Stimulated activated CD8-positive, alpha-beta memory T cell treated with anti-CD3 and anti-CD28 coated beads, Interleukin-4, amount 100 ng/mL, for 1 hour (primary cell): Measurements from ENCODE around the gene KLHL35.
A peak's percentile ranks its signal among the peaks of the same experiment; 100 is the strongest.

Source experiments
- DNase-seq, 2 donors: peaks; one replicate each; pipeline ENCODE4 v3.0.0-alpha.2; 2020; ENCODE audit warnings: low read depth in 2 of 2, low spot score in 1 of 2

Gene KLHL35

GRCh38 chr11:75469785-75470405 is 36.9 kb upstream of the KLHL35 start:
- DNase-seq: no peak

DNA sequence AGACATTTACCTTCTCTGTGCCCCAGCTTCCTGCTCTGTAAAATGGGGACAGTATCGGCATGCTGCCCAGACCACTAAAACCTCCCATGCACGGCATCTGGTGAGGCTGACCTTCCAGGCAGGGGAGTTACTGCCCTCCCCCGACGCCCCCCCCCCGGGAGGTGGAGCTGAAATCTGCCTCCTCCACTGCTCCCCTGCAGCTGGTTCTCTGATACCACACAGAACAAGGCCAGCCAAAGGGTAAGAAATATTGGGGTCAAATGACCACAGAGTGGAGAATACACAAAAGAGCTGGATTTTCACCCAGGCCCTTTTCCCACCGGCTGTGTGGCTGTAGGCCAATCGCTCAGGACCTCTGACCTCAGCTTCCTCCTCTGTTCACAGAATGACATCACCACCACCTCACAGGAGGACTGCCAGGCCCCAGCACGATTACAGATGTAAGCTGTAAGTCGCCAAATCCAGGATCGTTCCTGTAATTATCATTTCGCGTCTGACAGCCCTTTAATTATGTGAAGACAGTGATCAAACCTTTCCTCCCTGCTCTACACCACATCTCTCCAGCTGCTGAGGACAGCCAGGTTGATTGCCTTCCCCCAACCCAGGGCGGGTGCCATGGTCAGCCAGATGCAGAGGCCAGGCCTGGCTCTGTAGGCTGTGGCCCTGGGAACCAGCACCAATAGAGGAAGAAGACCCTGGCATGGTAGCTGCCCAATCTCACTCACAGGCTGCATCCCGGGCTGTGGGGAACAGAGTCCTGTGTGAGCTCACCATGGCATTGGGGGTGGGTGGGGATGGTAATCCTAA is 35.7 kb upstream of the KLHL35 start:
- no peak for DNase-seq

DNA sequence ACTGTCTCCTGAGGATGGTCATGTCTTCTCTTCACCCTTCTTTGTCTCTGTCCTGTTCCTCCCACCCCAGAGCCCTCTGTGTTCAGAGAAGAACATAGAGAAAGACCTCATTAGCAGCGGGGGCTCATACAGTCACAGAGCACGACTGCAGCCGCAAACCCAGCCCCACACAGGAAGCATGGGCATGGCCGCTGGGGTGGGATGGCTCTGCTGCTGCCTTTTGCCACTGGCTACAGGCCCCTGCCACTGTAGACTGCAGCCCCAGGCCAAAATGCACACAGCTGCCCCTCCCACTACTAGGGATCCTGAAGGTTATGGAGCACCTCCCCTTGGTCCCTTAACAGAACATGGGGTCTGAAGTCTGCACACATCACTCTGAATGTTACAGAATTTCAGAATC is 34.9 kb upstream of the KLHL35 start:
- DNase-seq: no peak

- DNase-seq: no peak
Observed at GRCh38 chr11:75467311-75467710, 34.3 kb upstream of the KLHL35 start.

GRCh38 chr11:75465701-75466531 is 32.9 kb upstream of the KLHL35 start:
- DNase-seq: no peak

DNA sequence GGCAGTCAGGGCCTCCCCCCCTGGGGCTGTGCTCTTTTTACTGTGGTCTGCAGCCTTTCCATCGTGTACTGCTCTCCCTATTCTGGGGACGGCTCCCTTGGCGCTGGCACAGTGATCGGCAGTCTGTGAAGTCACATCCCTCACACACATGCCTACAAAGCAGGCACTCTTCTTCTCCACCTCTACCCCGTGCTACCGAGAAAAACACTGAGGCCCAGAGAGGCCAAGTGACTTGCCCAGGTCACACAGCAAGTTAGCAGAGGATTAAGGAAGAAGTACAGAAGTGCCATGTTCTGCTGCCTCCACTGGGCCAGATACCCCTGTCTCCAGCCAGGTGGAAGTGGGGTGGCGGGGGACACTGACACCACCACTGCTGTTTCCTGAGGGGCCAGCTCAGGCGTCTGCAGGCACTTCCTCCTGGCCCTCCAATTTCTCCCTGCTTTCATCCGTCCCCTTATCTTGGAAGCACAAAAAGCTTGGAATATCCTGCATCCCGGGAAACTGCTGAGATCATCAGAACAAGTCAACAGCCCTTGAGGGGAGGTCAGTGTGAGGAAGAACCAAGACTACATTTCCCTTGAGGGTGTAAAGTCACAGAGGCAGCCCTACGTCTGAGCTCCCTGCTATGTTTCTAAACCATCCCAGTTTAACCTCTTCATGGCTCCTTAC is 30.2 kb upstream of the KLHL35 start:
- no peak for DNase-seq

GRCh38 chr11:75462117-75462653 is 29.2 kb upstream of the KLHL35 start:
- no peak for DNase-seq

DNA sequence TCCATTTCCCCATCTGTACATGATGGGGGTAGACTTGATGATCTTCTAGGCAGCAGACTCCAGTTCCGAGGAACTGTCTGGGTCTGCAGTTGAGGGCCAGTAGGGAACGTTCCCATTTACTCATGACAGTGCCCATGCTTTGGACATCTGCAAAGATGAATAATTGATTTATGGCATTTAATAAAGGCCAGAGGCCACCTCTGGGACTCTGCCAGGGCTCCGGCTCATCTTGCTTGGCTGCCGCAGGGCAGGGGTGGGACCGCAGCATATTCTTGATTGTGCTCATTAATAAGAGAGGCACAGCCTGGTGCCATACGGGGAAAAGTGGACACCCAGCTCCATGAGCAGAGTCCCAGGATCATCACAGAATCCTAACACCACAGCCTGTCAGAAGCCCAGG is 28.1 kb upstream of the KLHL35 start:
- DNase-seq: no peak

DNA sequence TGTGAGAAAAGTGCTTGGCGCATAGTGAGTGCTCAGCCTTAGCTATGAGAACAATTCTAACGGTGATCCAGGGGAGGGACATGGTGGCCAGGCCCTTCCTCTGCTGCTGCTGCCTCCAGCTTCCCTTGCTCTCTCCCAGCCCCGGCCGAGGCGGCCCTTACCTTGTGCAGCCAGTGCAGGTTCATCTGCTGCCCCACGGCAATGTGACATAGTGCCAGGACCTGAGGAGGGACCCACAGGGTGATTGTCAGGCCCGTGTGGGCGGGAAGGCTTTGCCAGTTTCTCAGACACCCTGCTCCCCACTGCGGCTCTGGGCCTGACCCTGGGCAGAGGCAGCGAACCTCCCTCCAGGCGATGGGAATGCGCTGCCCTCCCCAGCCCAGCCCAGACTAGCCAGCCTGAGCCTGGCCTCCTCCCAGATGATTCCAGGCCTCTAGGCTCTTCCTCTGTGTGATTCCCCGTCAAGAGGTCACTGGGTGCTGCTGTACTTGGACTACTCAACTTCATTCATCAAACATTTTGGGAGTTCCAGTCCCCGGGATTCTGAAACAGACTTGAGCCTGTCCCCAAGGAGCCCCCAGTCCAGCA is 23.7 kb upstream of the KLHL35 start:
- DNase-seq: no peak

- DNase-seq: no peak
Observed at GRCh38 chr11:75454987-75455386, 22.0 kb upstream of the KLHL35 start.

- no peak for DNase-seq
Observed at GRCh38 chr11:75453916-75454655, 21.1 kb upstream of the KLHL35 start.

DNA sequence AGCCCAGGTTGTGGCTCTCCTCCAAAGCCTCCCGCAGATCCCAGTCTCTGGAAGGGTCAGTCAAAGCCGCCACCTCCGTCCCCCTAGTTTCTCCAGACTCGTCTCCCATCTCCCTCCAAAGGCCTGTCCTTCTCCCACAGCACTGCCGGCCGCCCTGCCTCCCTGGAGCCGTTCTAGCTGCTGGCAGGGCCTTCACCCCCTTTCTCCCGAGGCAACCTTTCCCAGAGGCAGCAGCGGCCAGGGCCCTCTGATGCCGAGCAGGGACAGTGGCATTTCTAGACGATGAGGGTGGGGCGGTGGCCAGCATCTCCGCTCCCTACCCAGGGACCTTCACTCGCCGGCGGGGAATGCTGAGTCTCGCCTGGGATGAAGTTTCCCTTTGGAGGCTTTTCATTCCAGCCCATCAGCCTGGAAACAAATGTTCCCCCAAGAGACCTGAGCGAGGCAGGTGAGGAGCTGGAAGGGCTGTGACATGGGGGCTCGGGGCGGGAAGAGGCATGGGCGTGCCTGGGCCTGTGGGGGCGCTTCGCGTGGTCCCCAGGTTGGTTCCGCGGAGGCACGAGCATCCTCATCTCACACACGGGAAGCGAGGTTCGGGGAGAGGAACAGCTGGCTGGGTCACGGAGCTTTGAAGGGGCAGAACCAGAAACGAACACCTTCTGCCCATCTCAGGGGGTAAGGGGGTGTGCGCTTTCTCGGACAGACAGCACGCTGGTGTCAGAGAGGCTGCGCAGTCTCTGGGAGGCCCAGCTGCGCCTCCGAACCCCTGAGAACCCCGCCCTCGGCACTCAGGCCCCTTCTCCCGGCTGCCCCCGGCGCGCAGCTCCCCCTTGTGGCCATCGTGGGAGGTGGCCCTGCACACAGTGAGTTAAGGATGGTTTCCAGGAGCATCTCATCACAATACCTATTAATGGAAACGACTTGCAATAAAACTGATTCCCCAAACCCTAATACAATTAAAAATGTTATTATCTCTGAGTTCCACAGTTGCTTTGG is 18.1 kb upstream of the KLHL35 start:
- no peak for DNase-seq

GRCh38 chr11:75450236-75450635 is 17.2 kb upstream of the KLHL35 start:
- no peak for DNase-seq

GRCh38 chr11:75449776-75450175 is 16.8 kb upstream of the KLHL35 start:
- DNase-seq: no peak

- DNase-seq: no peak
Observed at GRCh38 chr11:75449271-75449670, 16.3 kb upstream of the KLHL35 start.

- DNase-seq: no peak
Observed at GRCh38 chr11:75447415-75447814, 14.4 kb upstream of the KLHL35 start.

GRCh38 chr11:75445315-75445953 is 12.4 kb upstream of the KLHL35 start:
- DNase-seq: peak; percentile 46 to 51

DNA sequence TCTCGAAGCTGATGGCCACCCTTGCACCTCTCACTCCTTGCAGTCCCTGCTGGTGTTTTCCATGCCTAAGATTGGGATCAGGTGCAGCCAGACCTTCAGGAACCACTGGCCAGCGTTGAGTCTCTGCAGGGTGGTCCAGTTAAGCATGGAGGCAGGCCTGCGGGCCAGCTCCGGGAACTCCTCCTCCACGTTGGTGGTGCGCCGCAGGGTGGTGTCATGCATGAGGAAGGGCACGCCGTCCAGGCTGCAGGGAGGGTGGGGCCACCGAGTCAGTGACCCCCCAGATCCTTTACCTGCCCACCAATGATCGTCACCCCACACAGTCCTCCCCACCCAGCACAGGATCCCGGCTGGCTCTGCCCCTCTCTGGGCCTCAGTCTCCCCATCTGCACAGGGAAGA is 10.0 kb upstream of the KLHL35 start:
- no peak for DNase-seq
